Measurements from ENCODE around the gene GREB1. TPM values are rescaled to one million over a fixed set of nuclear protein-coding genes. Genes with fewer than 3 reads are reported as not detected.

Gene GREB1
- total and polyA plus RNA-seq, 2 of the 13 experiments (the other 11 are each of a cell fraction or from before 2014, with no cell fraction given): 31.3 to 61.2 TPM

GRCh38 chr2:11533278-11534070 is at the start of gene GREB1 (continued):
- TF ChIP-seq SNAPC2 (CRISPR knock-in tag; IDR thresholded peaks at IDR 0.05) (no peak), ZNF510 (CRISPR knock-in tag; IDR thresholded peaks at IDR 0.05; ENCODE audit: low read depth) (0 out of 2 replicates have a peak, but pooled peaks have one; percentile 16), HOXA3 (CRISPR knock-in tag; IDR thresholded peaks at IDR 0.05) (peak; percentile 80), IKZF5 (CRISPR knock-in tag; IDR thresholded peaks at IDR 0.05) (peak; percentile 91), NR2F6 (IDR thresholded peaks at IDR 0.05) (no peak), NR2F6 (CRISPR knock-in tag; IDR thresholded peaks at IDR 0.05) (peak; percentile 85), RFXAP (CRISPR knock-in tag; IDR thresholded peaks at IDR 0.05; ENCODE audit: borderline replicate concordance) (peak; percentile 50; the same call in 1 of the 2 replicates), ZNF674 (CRISPR knock-in tag; IDR thresholded peaks at IDR 0.05; ENCODE audit: low read depth) (no peak), ZBTB44 (CRISPR knock-in tag; IDR thresholded peaks at IDR 0.05) (no peak), PRDM15 (CRISPR knock-in tag; IDR thresholded peaks at IDR 0.05) (peak; percentile 55; the same call in 1 of the 2 replicates), ZNF615 (CRISPR knock-in tag; IDR thresholded peaks at IDR 0.05; ENCODE audit: borderline replicate concordance) (no peak), MED1 (CRISPR knock-in tag; IDR thresholded peaks at IDR 0.05) (peak; percentile 96), ONECUT2 (CRISPR knock-in tag; IDR thresholded peaks at IDR 0.05) (no peak), ZNF180 (CRISPR knock-in tag; IDR thresholded peaks at IDR 0.05; ENCODE audit: borderline replicate concordance, low read depth) (no peak), ZNF557 (CRISPR knock-in tag; IDR thresholded peaks at IDR 0.05) (no peak), REST (IDR thresholded peaks at IDR 0.05; ENCODE audit: borderline replicate concordance in 1 of 2, low read depth in 1 of 2, low read length in 2 of 2) (peak in 1 of 2 experiments; percentile 31; a peak in 1 of 4 replicates), KAT2B (IDR thresholded peaks at IDR 0.05; ENCODE audit: borderline replicate concordance, low read depth, low read length) (no peak), ETS1 (CRISPR knock-in tag; IDR thresholded peaks at IDR 0.05) (no peak)

All from HepG2 (cell line).